ENCODE measurements around the gene ASTN2. TPM values are rescaled to one million over a fixed set of nuclear protein-coding genes. Genes with fewer than 3 reads are reported as not detected.
A peak's percentile ranks its signal among the peaks of the same experiment; 100 is the strongest.

The ASTN2 gene
- total and polyA plus RNA-seq, 2 experiments from 2014 or later, result 7.0 to 24.6 TPM

DNA sequence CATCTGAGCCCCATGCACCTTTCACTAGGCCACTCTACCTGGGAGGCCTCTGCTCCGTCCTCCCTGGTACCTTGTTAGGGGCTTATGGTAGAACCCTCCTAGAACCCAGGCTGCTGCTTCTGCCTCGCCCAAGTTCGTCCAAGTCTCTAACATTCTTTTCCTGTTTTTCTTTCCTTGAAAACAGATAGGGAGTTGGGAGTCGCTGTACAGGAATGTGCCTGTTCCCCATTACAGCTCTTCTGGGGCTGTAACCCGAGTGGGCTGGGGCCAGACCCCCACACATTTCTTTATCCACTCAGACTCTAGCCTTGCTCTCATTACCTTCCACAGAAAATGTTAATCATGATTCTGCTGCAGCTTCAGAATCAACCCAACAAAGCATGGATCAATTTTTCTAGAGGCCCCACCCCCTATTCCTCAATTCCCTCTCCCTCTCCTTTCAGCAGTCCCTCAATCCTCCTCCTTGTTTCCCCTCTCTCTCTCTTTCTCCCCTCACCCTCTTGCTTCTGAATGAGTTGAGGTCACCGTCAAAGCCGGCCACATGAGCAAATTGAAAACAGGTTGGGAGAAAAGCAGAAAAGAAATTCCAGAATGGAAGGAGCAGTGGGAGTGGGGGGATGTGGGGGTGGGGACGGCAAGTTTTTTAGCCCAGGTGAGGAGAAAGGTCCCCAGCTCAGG, 921.5 kb downstream of the ASTN2 start (continued):
- TF ChIP-seq, protein P1, sequence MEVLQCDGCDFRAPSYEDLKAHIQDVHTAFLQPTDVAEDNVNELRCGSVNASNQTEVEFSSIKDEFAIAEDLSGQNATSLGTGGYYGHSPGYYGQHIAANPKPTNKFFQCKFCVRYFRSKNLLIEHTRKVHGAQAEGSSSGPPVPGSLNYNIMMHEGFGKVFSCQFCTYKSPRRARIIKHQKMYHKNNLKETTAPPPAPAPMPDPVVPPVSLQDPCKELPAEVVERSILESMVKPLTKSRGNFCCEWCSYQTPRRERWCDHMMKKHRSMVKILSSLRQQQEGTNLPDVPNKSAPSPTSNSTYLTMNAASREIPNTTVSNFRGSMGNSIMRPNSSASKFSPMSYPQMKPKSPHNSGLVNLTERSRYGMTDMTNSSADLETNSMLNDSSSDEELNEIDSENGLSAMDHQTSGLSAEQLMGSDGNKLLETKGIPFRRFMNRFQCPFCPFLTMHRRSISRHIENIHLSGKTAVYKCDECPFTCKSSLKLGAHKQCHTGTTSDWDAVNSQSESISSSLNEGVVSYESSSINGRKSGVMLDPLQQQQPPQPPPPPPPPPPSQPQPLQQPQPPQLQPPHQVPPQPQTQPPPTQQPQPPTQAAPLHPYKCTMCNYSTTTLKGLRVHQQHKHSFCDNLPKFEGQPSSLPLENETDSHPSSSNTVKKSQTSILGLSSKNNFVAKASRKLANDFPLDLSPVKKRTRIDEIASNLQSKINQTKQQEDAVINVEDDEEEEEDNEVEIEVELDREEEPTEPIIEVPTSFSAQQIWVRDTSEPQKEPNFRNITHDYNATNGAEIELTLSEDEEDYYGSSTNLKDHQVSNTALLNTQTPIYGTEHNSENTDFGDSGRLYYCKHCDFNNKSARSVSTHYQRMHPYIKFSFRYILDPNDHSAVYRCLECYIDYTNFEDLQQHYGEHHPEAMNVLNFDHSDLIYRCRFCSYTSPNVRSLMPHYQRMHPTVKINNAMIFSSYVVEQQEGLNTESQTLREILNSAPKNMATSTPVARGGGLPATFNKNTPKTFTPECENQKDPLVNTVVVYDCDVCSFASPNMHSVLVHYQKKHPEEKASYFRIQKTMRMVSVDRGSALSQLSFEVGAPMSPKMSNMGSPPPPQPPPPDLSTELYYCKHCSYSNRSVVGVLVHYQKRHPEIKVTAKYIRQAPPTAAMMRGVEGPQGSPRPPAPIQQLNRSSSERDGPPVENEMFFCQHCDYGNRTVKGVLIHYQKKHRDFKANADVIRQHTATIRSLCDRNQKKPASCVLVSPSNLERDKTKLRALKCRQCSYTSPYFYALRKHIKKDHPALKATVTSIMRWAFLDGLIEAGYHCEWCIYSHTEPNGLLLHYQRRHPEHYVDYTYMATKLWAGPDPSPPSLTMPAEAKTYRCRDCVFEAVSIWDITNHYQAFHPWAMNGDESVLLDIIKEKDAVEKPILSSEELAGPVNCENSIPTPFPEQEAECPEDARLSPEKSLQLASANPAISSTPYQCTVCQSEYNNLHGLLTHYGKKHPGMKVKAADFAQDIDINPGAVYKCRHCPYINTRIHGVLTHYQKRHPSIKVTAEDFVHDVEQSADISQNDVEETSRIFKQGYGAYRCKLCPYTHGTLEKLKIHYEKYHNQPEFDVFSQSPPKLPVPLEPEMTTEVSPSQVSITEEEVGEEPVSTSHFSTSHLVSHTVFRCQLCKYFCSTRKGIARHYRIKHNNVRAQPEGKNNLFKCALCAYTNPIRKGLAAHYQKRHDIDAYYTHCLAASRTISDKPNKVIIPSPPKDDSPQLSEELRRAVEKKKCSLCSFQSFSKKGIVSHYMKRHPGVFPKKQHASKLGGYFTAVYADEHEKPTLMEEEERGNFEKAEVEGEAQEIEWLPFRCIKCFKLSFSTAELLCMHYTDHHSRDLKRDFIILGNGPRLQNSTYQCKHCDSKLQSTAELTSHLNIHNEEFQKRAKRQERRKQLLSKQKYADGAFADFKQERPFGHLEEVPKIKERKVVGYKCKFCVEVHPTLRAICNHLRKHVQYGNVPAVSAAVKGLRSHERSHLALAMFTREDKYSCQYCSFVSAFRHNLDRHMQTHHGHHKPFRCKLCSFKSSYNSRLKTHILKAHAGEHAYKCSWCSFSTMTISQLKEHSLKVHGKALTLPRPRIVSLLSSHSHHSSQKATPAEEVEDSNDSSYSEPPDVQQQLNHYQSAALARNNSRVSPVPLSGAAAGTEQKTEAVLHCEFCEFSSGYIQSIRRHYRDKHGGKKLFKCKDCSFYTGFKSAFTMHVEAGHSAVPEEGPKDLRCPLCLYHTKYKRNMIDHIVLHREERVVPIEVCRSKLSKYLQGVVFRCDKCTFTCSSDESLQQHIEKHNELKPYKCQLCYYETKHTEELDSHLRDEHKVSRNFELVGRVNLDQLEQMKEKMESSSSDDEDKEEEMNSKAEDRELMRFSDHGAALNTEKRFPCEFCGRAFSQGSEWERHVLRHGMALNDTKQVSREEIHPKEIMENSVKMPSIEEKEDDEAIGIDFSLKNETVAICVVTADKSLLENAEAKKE (CRISPR knock-in tag; IDR thresholded peaks at IDR 0.05), result no peak
- TF ChIP-seq CREB1 (CRISPR knock-in tag; IDR thresholded peaks at IDR 0.05; ENCODE audit: low read depth), result no peak
- no peak for TF ChIP-seq STAT1 (IDR thresholded peaks at IDR 0.05; ENCODE audit: unreplicated experiment)
- TF ChIP-seq CTCF (conservative IDR thresholded peaks at IDR 0.05; ENCODE audit: low read depth in 2 of 2), result no peak
- TF ChIP-seq EZH2 (IDR thresholded peaks at IDR 0.05; ENCODE audit: low read depth, unreplicated experiment), result no peak
- TF ChIP-seq ZNF114 (CRISPR knock-in tag; IDR thresholded peaks at IDR 0.05), result no peak

DNA sequence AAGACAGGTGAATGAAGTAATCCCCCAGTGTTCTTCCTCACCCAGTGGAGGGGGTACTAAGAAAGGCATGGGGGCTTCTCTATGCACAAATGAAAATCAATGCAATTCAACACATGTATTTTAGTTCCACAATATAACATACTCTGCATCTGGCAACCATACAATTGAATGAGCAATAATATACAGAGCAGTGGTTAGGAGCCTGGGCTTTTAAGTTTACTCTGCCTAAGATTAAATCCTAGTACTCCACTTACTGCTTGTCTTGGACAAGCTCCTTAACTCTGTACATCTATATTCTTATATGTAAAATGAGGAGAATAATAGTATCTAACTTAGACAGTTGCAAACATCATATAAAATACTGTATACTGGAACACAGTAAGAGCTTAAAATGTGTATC, 923.2 kb downstream of the ASTN2 start:
- DNase-seq (ENCODE audit: low spot score) (no peak), ATAC-seq (no peak)
- H3K27ac Mint-ChIP-seq, result no peak overlapping the region
- Histone ChIP-seq H2AFZ (no peak overlapping the region), H3K4me3 (no peak overlapping the region), H3K4me2 (peak overlapping the region; percentile 23), H3K36me3 (ENCODE audit: insufficient read depth) (no peaks in the 10 kb centered on the region), H3K79me2 (replicated peaks; ENCODE audit: insufficient read depth) (no peaks in the 10 kb centered on the region), H3F3A (replicated peaks; ENCODE audit: low read depth) (no peaks in the 10 kb centered on the region), H3K9me2 (ENCODE audit: insufficient read depth) (no peaks in the 10 kb centered on the region), H4K20me1 (replicated peaks; ENCODE audit: insufficient read depth) (no peaks in the 10 kb centered on the region), H3K27ac (ENCODE audit: low read depth) (no peak overlapping the region), H3K27me3 (ENCODE audit: insufficient read depth) (no peaks in the 10 kb centered on the region), H3K4me1 (ENCODE audit: insufficient read depth) (peaks cover 29% of the 10 kb centered on the region)
- peaks cover 5% of the 10 kb centered on the region for H3K27me3 Mint-ChIP-seq (ENCODE audit: insufficient read depth, low read depth, poor library complexity)
- H3K36me3 Mint-ChIP-seq (ENCODE audit: low read depth), result no peaks in the 10 kb centered on the region
- H3K4me1 Mint-ChIP-seq, result peaks cover 35% of the 10 kb centered on the region
- no peak overlapping the region for H3K4me3 Mint-ChIP-seq
- no peaks in the 10 kb centered on the region for H3K9me3 Mint-ChIP-seq
- TF ChIP-seq EZH2phosphoT487 (IDR thresholded peaks at IDR 0.05; ENCODE audit: unreplicated experiment) (no peak), NANOG (IDR thresholded peaks at IDR 0.05; ENCODE audit: borderline replicate concordance) (no peak), ZNF114 (CRISPR knock-in tag; IDR thresholded peaks at IDR 0.05) (no peak), CREB1 (CRISPR knock-in tag; IDR thresholded peaks at IDR 0.05; ENCODE audit: low read depth) (no peak), POLR2AphosphoS5 (IDR thresholded peaks at IDR 0.05; ENCODE audit: low read depth) (no peak), REST (IDR thresholded peaks at IDR 0.05; ENCODE audit: unreplicated experiment) (no peak)
- TF ChIP-seq, protein P2, sequence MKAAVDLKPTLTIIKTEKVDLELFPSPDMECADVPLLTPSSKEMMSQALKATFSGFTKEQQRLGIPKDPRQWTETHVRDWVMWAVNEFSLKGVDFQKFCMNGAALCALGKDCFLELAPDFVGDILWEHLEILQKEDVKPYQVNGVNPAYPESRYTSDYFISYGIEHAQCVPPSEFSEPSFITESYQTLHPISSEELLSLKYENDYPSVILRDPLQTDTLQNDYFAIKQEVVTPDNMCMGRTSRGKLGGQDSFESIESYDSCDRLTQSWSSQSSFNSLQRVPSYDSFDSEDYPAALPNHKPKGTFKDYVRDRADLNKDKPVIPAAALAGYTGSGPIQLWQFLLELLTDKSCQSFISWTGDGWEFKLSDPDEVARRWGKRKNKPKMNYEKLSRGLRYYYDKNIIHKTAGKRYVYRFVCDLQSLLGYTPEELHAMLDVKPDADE (IDR thresholded peaks at IDR 0.05), result no peak

Measured in GM23338 (cell line).